HG03521 (cell line): ENCODE results near the gene CTCF.

Experiments
- ATAC-seq: cut with Tn5 transposase; IDR thresholded peaks from one replicate; pipeline ENCODE4 v1.9.1; 2021; ENCODE audit warnings: mild to moderate bottlenecking, moderate library complexity; ENCODE audit not compliant: unreplicated experiment

The CTCF gene

GRCh38 chr16:67547423-67548264 lies 14.7 kb upstream of the CTCF start:
- ATAC-seq = no peak

DNA sequence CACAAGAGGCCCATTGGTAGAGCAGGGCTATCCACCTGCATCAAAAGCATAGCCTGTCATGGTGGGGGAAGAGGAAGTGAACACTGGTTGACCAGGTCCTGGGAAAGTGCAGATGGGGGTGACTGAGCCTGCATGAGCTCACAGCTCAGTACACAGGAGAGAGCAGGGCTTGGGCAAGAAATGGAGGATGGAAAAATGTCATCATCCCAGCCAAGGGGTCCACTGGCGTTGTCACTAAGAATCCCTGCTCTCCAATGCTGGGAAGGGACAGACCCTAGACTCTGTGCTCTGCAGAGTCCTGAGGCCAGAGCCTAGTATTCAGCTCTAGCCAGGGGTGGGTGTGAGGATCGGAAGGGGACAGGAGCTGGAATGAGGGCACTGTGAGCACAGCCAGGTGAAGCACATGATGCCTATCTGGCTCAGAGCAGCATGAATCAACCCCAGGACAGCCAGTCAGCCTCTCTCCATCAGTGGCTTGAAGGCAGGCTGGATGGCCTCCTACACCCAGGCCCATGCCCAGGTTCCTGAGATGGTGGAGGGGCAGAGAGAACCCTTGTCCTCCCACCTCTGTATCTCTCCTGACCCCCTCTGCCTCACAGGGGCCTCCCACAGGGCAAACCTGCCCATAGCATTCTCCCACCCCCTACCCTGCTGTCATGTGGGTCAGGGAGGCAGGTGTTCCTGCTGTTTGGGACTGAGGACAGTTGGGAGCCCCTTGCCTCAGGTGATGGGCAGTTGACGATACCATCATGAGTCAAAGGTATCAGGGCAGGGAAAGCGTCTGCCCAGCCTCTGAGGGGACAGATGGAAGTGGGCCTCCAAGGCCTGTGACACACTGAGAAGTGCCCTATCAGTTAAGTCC lies 13.8 kb upstream of the CTCF start:
- ATAC-seq = no peak

GRCh38 chr16:67549240-67549639 lies 13.1 kb upstream of the CTCF start:
- ATAC-seq = no peak

GRCh38 chr16:67549936-67550335 lies 12.4 kb upstream of the CTCF start:
- ATAC-seq = no peak

DNA sequence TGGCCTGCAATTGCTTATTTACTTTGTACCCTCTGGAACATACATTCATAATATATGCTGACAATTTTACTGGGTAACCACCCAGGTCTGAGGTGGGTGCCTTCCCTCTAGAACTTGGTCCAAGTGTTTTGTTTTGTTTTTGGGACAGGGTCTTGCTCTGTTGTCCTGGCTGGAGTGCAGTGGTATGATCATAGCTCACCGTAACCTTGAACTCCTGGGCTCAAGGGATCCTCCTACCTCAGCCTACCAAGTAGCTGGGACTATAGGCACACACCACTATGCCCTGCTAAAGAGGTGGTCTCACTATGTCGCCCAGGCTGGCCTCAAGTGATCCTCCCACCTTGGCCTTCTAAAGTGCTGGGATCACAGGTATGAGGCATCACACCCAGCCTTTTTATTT lies 11.2 kb upstream of the CTCF start:
- ATAC-seq = no peak

DNA sequence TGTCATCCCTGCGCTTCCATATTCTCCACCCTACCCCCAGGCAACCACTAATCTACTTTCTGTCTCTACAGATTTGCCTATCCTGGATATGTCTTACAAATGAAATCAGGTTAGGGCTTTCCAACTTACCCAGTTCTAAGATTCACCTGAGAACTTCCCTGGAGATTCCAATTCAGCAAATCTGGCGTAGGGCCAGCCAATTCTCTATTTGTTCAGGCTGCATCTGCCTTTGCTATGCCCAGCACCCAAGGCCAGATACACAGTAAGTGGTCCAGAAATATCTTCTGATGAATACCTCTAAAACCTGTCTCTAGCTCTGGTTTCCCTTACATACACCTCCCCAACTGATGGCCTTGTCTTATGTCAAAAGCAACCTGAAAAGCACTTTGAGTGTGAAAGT lies 10.4 kb upstream of the CTCF start:
- ATAC-seq = no peak

DNA sequence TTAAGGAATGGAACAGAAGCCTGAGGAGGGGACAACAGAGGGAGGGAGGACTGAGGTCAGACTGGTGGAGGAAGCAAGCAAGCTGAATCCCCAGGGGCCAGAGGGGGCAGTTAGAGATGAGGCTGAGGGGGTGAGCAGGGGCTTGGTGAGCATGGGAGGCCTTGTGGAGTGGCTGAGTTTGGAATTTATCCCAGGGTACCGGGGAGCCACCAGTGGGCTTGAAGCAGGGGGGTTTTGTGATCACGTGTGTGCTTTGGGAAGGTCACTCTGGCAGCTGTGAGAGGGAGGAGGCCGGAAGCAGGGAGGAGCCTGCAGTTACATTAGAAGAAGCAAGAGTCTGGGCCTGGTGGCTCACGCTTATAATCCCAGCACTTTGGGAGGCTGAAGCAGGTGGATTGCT lies 9.8 kb upstream of the CTCF start:
- no peak for ATAC-seq

- ATAC-seq = no peak
These were observed 6.5 kb upstream of the CTCF start for GRCh38 chr16:67555795-67556212.

DNA sequence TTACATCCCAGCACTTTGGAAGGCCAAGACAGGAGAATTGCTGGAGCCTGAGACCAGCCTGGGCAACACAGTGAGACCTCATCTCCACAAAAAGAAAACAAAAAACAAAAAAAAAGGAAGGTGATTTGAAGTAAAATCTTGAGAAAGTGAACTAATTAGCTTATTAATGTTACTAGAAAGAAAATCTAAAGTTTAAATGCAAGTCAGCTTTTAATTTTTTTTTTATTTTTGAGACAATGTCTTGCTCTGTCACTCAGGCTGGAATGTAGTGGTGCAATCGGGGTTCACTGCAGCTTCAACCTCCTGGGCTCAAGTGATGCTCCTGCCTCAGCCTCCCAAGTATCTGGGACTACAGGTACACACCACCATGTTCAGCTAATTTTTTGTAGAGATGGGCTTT lies 3.5 kb upstream of the CTCF start:
- no peak for ATAC-seq

DNA sequence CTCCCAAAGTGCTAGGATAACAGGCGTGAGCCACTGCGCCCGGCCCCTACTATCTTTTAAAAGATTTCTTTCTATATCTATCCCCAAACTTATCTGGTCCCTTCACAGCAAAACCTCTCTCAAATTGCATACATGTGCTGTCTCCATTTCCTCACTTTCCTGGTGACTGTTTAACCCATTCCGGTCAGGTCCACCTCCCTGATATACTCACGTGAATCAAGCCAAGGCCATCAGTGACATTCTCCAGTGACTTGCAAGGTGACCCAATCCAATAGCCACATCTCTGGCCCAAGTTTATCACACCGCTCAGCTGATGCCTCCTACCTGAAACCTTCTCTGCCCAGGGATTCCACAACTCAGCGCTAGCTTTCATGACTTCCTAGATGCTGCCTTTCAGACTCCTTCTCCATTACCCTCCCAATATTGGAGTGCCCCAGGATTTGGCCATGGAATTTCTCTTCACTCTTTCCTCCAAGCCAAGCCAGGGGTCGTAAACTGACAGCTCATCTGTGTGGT lies 1.4 kb upstream of the CTCF start:
- ATAC-seq = no peak

- no peak for ATAC-seq
These were observed 864 bp upstream of the CTCF start for GRCh38 chr16:67561501-67561823.

GRCh38 chr16:67561824-67562525 lies 351 bp upstream of the CTCF start:
- ATAC-seq = peak; percentile 78

DNA sequence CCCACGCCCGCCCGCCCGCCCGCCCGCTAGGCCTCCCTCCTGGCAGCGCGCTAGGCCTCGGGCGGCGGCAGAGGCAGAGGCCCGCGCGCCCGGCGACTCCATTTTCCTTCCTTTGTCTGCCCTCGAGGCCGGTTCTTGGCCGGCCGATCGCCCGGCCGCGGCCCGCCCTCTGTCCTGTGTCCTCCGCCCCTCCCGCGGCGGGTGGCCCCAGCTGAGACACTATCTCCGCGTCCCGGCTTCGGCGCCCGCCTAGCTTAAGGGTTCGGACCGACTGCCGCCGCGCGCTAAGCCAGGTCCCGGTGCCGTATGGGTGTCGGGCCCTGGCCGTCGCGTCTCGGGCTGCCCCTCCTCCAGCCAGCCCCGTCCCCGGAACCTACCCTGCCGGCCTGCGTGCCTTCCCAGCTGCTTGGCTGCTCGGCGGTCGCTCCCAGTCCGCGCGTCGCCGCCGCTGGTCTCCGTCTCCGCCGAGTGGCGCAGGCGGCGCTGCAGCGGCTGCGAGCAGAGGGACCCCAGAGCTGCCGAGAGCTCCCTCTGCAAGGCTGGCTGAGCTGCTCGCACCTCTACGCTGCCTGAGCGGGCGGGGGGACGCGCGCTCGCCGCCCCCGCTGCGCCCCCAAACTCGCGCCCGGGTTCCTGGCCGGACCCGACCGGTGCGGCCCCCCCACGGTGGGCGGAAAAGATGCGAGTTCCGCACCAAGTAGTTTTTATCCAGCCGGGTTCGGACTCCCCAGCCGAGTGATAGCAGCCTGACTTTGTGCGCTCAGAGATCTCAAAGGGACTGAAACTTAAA lies 787 bp downstream of the CTCF start:
- peak; percentile 9 for ATAC-seq

DNA sequence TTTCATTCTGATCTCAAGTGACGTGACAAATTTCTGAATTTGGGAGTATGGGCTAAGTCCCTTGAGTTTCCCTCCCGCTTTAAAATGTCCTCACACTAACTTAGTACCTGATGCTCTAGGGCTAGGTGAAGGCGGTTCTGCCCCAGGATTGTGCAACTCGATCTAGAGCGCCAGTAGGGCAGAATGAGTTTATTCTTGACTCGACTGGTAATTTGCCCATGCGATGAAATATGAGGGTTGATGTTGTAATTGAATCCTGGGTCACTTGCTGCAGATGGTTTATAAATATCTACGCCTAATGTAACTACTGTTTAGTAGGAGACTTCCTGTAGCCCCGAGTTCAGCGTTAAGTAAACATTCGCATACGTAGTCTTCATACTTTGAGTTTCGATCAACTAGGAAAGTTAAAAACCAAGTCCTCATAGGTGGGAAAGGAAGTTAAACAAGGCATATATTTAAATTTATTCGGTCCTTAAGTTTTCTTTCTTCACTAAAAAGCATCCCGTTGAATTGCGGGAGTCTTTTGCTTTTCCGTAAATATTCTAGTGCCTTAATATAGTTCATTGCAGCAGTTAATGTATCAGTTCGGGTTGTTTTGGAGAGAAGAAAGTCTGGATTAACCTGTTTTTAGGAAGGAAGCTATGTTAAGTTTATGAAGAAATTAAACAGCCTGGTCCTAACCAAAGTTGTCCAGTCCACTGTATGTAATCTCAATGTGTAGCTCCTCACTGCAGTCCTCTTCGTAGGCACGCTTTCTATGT lies 1.6 kb downstream of the CTCF start:
- no peak for ATAC-seq

- no peak for ATAC-seq
These were observed 3.3 kb downstream of the CTCF start for GRCh38 chr16:67565470-67566100.

DNA sequence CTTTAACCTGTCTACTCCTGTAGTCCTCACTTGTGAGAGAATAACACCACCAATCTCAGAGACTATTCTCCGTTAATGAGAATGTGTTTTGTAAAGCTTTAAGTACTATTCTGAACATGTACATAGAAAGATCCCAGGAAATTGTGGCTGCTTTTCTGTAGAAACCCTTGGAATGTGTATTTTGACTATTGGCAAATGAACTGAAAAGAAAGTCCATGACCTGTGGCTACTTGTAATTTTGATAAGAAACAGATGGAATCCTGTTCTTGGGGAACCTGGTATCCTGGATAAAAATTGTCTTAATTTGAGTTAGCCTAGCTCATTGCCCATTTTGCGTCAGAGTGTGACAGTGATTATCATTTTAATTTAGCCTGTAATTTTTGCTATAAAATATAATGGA lies 9.1 kb downstream of the CTCF start:
- ATAC-seq = no peak

- no peak for ATAC-seq
These were observed 9.7 kb downstream of the CTCF start for GRCh38 chr16:67571981-67572431.

GRCh38 chr16:67579686-67580085 lies 17.4 kb downstream of the CTCF start:
- no peak for ATAC-seq

DNA sequence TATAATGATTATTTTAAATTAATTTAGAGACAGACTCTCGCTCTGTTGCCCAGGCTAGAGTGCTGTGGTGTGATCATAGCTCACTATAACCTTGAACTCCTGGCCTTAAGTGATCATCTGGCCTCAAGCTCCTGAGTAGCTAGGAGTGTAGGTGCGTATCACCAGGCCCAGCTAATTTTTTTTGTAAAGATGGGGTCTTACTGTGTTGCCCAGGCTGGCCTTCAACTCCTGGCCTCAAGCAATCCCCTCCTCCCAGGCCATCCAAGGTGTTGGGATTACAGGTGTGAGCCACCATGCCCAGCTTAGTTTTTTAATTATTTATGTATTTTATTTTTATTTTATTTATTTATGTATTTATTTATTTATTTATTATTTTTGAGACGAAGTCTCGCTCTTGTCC lies 17.9 kb downstream of the CTCF start:
- ATAC-seq = no peak
